GM12878 (cell line): ENCODE measurements around the gene ABL2. TPM values are rescaled to one million over a fixed set of nuclear protein-coding genes. Genes with fewer than 3 reads are reported as not detected.

ENCODE experiments used
- ATAC-seq: fragments of 200-7000 bp; cut with Tn5 transposase; 3 replicates; pipeline ENCODE4 v1.9.1; 2020; ENCODE audit warnings: mild to moderate bottlenecking, moderate library complexity
- BruUV-seq: library from RNA; stranded (reverse); fragments of 400-500 nt; replicated peaks from 2 replicates; lab custom pipeline; 2021; lab: Mats Ljungman, UMichigan
- CTCF ChIA-PET: fragments of 300-600 bp; sonication (Branson Sonifier 250); formaldehyde crosslinking; extraction: SDS; loops from one replicate; lab custom pipeline; 2021; ENCODE audit warnings: inconsistent platforms; lab: Yijun Ruan, JAX
- POLR2A ChIA-PET: fragments of 350-600 bp; formaldehyde crosslinking; extraction: SDS; loops from one replicate; lab custom pipeline; 2021; ENCODE audit warnings: inconsistent platforms; lab: Charles Lee
- RAD21 ChIA-PET: fragments of 300-600 bp; sonication (Branson Sonifier 250); formaldehyde crosslinking; loops from one replicate; lab custom pipeline; 2023; ENCODE audit warnings: antibody characterized with exemption; ENCODE audit not compliant: unreplicated experiment; lab: Charles Lee
- SMC1A ChIA-PET: fragments of 300-600 bp; sonication (Branson Sonifier 250); formaldehyde crosslinking; loops from one replicate; lab custom pipeline; 2023; ENCODE audit not compliant: unreplicated experiment, uncharacterized antibody; lab: Charles Lee
- DNase-seq: peaks from one replicate; pipeline ENCODE4 v3.0.0-alpha.2; 2011; ENCODE audit warnings: low read depth, low spot score
- FAIRE-seq: peaks from 3 replicates; lab custom pipeline; 2011; peaks lifted over from hg19 to GRCh38; lab: Jason Lieb, UNC
- H2AFZ ChIP-seq: 2 replicates; pipeline ENCODE4 v1.6.0; 2011; ENCODE audit warnings: low read depth, low read length, control low read depth; ENCODE audit not compliant: control insufficient read depth
- H3K27ac ChIP-seq: 2 replicates; pipeline ENCODE4 v1.5.1; 2011; ENCODE audit warnings: control low read depth; ENCODE audit not compliant: control insufficient read depth, insufficient read depth
- H3K27me3 ChIP-seq, 2 experiments: replicated peaks in 1 of 2; 2 replicates each; pipeline versions ENCODE4 v1.6.0 to v1.6.1; 2011; ENCODE audit warnings: low read length in 1 of 2; ENCODE audit not compliant: control insufficient read depth in 2 of 2, insufficient read depth in 2 of 2
- H3K36me3 ChIP-seq, 2 experiments: 2 replicates each; pipeline ENCODE4 v1.5.1; 2011; ENCODE audit warnings: low read length in 1 of 2; ENCODE audit not compliant: control insufficient read depth in 2 of 2, insufficient read depth in 2 of 2
- H3K4me1 ChIP-seq: 2 replicates; pipeline ENCODE4 v1.6.1; 2011; ENCODE audit warnings: mild to moderate bottlenecking, low read length, moderate library complexity, mixed read lengths; ENCODE audit not compliant: control insufficient read depth, insufficient read depth
- H3K4me2 ChIP-seq: 2 replicates; pipeline ENCODE4 v1.6.0; 2011; ENCODE audit warnings: control low read depth; ENCODE audit not compliant: control insufficient read depth, insufficient read depth
- H3K4me3 ChIP-seq: fragments of 200-600 bp; sonication (generic); 2 replicates; pipeline ENCODE4 v1.5.1; 2016
- H3K79me2 ChIP-seq: 2 replicates; pipeline ENCODE4 v1.6.0; 2011; ENCODE audit warnings: low read length; ENCODE audit not compliant: control insufficient read depth, insufficient read depth
- H3K9ac ChIP-seq: 2 replicates; pipeline ENCODE4 v1.8.0; 2011; ENCODE audit warnings: low read length, control low read depth, mixed read lengths; ENCODE audit not compliant: control insufficient read depth, insufficient read depth
- H3K9me3 ChIP-seq: replicated peaks from 3 replicates; pipeline ENCODE4 v1.5.1; 2011; ENCODE audit warnings: mild to moderate bottlenecking, low read length; ENCODE audit not compliant: control insufficient read depth, insufficient read depth
- H4K20me1 ChIP-seq: 2 replicates; pipeline ENCODE4 v1.6.0; 2011; ENCODE audit not compliant: control insufficient read depth, insufficient read depth
- BCL11A ChIP-seq: IDR thresholded peaks from 2 replicates; pipeline ENCODE4 v1.6.1; 2011; ENCODE audit warnings: low read depth, low read length
- CBX5 ChIP-seq: sonication (generic); IDR thresholded peaks from 2 replicates; pipeline ENCODE4 v1.6.1; 2016; ENCODE audit warnings: low read depth, moderate library complexity, mild to moderate bottlenecking, inconsistent platforms
- CREB1 ChIP-seq: IDR thresholded peaks from 2 replicates; pipeline ENCODE4 v1.6.1; 2012; ENCODE audit warnings: low read depth, mild to moderate bottlenecking, inconsistent platforms
- EP300 ChIP-seq, 2 experiments: fragments of 150-350 bp in 1 of 2; IDR thresholded peaks; 2 replicates each; pipeline ENCODE4 v1.6.1; 2011 to 2012; ENCODE audit warnings: low read depth in 2 of 2, low read length in 2 of 2, borderline replicate concordance in 1 of 2, improper control_type of control experiment in 1 of 2, inconsistent platforms in 1 of 2; ENCODE audit not compliant: control insufficient read depth in 1 of 2
- MEF2A ChIP-seq: IDR thresholded peaks from 2 replicates; pipeline ENCODE4 v1.6.1; 2011; ENCODE audit warnings: low read depth, mild to moderate bottlenecking, low read length, moderate library complexity; ENCODE audit not compliant: insufficient read depth
- MTA2 ChIP-seq: fragments of 450-650 bp; IDR thresholded peaks from 2 replicates; pipeline ENCODE4 v1.6.1; 2016; ENCODE audit warnings: low read depth, mild to moderate bottlenecking, moderate library complexity
- SKIL ChIP-seq: fragments of 450-650 bp; IDR thresholded peaks from 2 replicates; pipeline ENCODE4 v1.6.1; 2017; ENCODE audit warnings: mild to moderate bottlenecking, low read depth, inconsistent platforms; ENCODE audit not compliant: poor library complexity, severe bottlenecking
- WGBS: methylation state at CpG from one replicate; pipeline ENCODE4 v1.1.6; 2016; ENCODE audit warnings: low lambda C conversion rate; ENCODE audit not compliant: insufficient replicate concordance, insufficient coverage; ENCODE audit errors: missing lambda C conversion rate; 5-methylcytosine and 5-hydroxymethylcytosine counted together
- in situ Hi-C: fragments of 300-500 bp; cut with MboI; formaldehyde crosslinking; loops from 9 replicates; pipeline ENCODE4 v1.14.3; 2018; ENCODE audit warnings: mixed read lengths
- intact Hi-C: fragments of 100-400 bp; cut with micrococcal nuclease; formaldehyde crosslinking; loops from one replicate; pipeline ENCODE4 v1.14.2; 2022; ENCODE audit not compliant: unreplicated experiment
- polyA plus RNA-seq, 11 experiments: library from polyadenylated mRNA; depleted of rRNA in 4 of 11; unstranded in 6 of 11; stranded (reverse) in 5 of 11; fragments of >200 nt; fragmentation: Nextera tagmentation in 4 of 11; fragmentation: Illumina TruSeq in 1 of 11; extraction: Ambion mirVana in 4 of 11; extraction: Trizol in 1 of 11; gene quantifications; 1 replicate in 1 of 11; 2 replicates in 10 of 11; pipeline versions ENCODE4 v1.2.1 to v1.2.3, GENCODE V29; 2011 to 2016; ENCODE audit warnings: inconsistent platforms in 2 of 11, missing spikeins in 2 of 11, low read depth in 1 of 11
- total RNA-seq, 4 experiments: library from RNA; depleted of rRNA in 3 of 4; stranded (reverse); fragments of >200 nt in 3 of 4; fragmentation: Illumina TruSeq in 1 of 4; extraction: Trizol in 1 of 4; gene quantifications; 2 replicates each; pipeline versions ENCODE4 v1.2.1 to v1.2.3, GENCODE V29; 2013 to 2021
- TF ChIP-seq, protein P1 (sequence below): fragments of 150-350 bp; IDR thresholded peaks from 2 replicates; pipeline ENCODE4 v1.6.1; 2014; ENCODE audit warnings: mild to moderate bottlenecking, low read depth, low read length
- TF ChIP-seq, protein P2 (sequence below): IDR thresholded peaks from 2 replicates; pipeline ENCODE4 v1.6.1; 2011; ENCODE audit warnings: low read depth, low read length, improper control_type of control experiment, borderline replicate concordance

The ABL2 gene
- total and polyA plus RNA-seq, 10 of the 15 experiments (the other 5 are each of a cell fraction or from before 2014, with no cell fraction given), result 0.57 to 9.4 (median 3.6) TPM

GRCh38 chr1:179184403-179184802, 45.1 kb downstream of the ABL2 start:
- CTCF ChIA-PET, result interaction anchor here (0.6 to 2.3 kb wide), 2 partner anchors 18 to 63 kb away, joined by 3 to 8 read pairs; no protein-coding TSS in a partner anchor

More at GRCh38 chr1:179184403-179184802, 45.1 kb downstream of the ABL2 start:
- Histone ChIP-seq H3K27me3 (no peaks in the 10 kb centered on the region), H3K4me3 (no peak overlapping the region), H3K36me3 (no peaks in the 10 kb centered on the region), H3K9ac (no peak overlapping the region), H3K79me2 (no peaks in the 10 kb centered on the region; the same call in 1 of the 2 replicates), H3K4me2 (no peak overlapping the region), H3K4me1 (0 out of 2 replicates have a peak, but pooled peaks cover 3% of the 10 kb centered on the region), H2AFZ (no peak overlapping the region), H3K27ac (no peak overlapping the region), H3K9me3 (no peaks in the 10 kb centered on the region), H4K20me1 (no peaks in the 10 kb centered on the region)
- in situ Hi-C loops, result no loop called here
- intact Hi-C loops, result no loop called here
- ATAC-seq, result no peak
- 50% methylated on average over 1 of the region's 1 CpG for WGBS
- POLR2A ChIA-PET, result interaction anchor here (1.1 kb wide), 1 partner anchor 14 kb away, joined by 3 read pairs; no protein-coding TSS in a partner anchor
- SMC1A ChIA-PET, result interaction anchor here (0.9 to 1.6 kb wide), 2 partner anchors 11 to 24 kb away, joined by 3 read pairs; no protein-coding TSS in a partner anchor
- TF ChIP-seq CBX5, result no peak
- TF ChIP-seq BCL11A, result no peak
- TF ChIP-seq MEF2A, result no peak
- TF ChIP-seq CREB1, result no peak
- TF ChIP-seq, protein P1, sequence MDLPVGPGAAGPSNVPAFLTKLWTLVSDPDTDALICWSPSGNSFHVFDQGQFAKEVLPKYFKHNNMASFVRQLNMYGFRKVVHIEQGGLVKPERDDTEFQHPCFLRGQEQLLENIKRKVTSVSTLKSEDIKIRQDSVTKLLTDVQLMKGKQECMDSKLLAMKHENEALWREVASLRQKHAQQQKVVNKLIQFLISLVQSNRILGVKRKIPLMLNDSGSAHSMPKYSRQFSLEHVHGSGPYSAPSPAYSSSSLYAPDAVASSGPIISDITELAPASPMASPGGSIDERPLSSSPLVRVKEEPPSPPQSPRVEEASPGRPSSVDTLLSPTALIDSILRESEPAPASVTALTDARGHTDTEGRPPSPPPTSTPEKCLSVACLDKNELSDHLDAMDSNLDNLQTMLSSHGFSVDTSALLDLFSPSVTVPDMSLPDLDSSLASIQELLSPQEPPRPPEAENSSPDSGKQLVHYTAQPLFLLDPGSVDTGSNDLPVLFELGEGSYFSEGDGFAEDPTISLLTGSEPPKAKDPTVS, result no peak
- TF ChIP-seq EP300 (IDR thresholded peaks at IDR 0.05; ENCODE audit: borderline replicate concordance in 1 of 2, control insufficient read depth in 1 of 2, low read depth in 2 of 2, low read length in 2 of 2), result no peak
- TF ChIP-seq, protein P2, sequence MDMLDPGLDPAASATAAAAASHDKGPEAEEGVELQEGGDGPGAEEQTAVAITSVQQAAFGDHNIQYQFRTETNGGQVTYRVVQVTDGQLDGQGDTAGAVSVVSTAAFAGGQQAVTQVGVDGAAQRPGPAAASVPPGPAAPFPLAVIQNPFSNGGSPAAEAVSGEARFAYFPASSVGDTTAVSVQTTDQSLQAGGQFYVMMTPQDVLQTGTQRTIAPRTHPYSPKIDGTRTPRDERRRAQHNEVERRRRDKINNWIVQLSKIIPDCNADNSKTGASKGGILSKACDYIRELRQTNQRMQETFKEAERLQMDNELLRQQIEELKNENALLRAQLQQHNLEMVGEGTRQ, result no peak
- no peak for TF ChIP-seq SKIL
- TF ChIP-seq MTA2, result no peak
- BruUV-seq, result no TSS peak
- no peak for DNase-seq
- peak; percentile 27 for FAIRE-seq
- RAD21 ChIA-PET, result interaction anchor here (1.7 kb wide), 1 partner anchor 109 kb away, joined by 4 read pairs; the partner anchor contains the start of gene SOAT1
